ENCODE results near the gene CYTH4. TPM values are rescaled to one million over a fixed set of nuclear protein-coding genes. Genes with fewer than 3 reads are reported as not detected.

Gene CYTH4
- polyA plus RNA-seq, 4 donors: 2.9 to 5.6 (median 3.3) TPM

- DNase-seq (ENCODE audit: low read depth in 4 of 4, low spot score in 3 of 4): no peak
These were observed 12.2 kb upstream of the CYTH4 start for GRCh38 chr22:37269936-37270678.

GRCh38 chr22:37270928-37271650, 11.2 kb upstream of the CYTH4 start:
- DNase-seq (ENCODE audit: low read depth in 4 of 4, low spot score in 3 of 4): no peak

GRCh38 chr22:37273126-37273845, 9.0 kb upstream of the CYTH4 start:
- no peak for DNase-seq (ENCODE audit: low read depth in 4 of 4, low spot score in 3 of 4)

GRCh38 chr22:37273846-37274225, 8.5 kb upstream of the CYTH4 start:
- no peak for DNase-seq (ENCODE audit: low read depth in 4 of 4, low spot score in 3 of 4)

GRCh38 chr22:37274380-37274862, 7.9 kb upstream of the CYTH4 start:
- DNase-seq (ENCODE audit: low read depth in 4 of 4, low spot score in 3 of 4): no peak

- DNase-seq (ENCODE audit: low read depth in 4 of 4, low spot score in 3 of 4): no peak
These were observed 7.2 kb upstream of the CYTH4 start for GRCh38 chr22:37275134-37275533.

GRCh38 chr22:37275622-37276021, 6.7 kb upstream of the CYTH4 start:
- DNase-seq (ENCODE audit: low read depth in 4 of 4, low spot score in 3 of 4): no peak

- DNase-seq (ENCODE audit: low read depth in 4 of 4, low spot score in 3 of 4): no peak
These were observed 5.5 kb upstream of the CYTH4 start for GRCh38 chr22:37276776-37277175.

GRCh38 chr22:37277384-37277783, 4.9 kb upstream of the CYTH4 start:
- no peak for DNase-seq (ENCODE audit: low read depth in 4 of 4, low spot score in 3 of 4)

GRCh38 chr22:37278261-37278660, 4.0 kb upstream of the CYTH4 start:
- no peak for DNase-seq (ENCODE audit: low read depth in 4 of 4, low spot score in 3 of 4)

GRCh38 chr22:37279331-37280181, 2.8 kb upstream of the CYTH4 start:
- DNase-seq (ENCODE audit: low read depth in 4 of 4, low spot score in 3 of 4): no peak

GRCh38 chr22:37280718-37281117, 1.6 kb upstream of the CYTH4 start:
- DNase-seq (ENCODE audit: low read depth in 4 of 4, low spot score in 3 of 4): no peak

GRCh38 chr22:37281195-37281594, 1.1 kb upstream of the CYTH4 start:
- DNase-seq (ENCODE audit: low read depth in 4 of 4, low spot score in 3 of 4): no peak

GRCh38 chr22:37281646-37282384, 493 bp upstream of the CYTH4 start:
- no peak for DNase-seq (ENCODE audit: low read depth in 4 of 4, low spot score in 3 of 4)

- DNase-seq (ENCODE audit: low read depth in 4 of 4, low spot score in 3 of 4): no peak
These were observed 1.2 kb downstream of the CYTH4 start for GRCh38 chr22:37283393-37283937.

- no peak for DNase-seq (ENCODE audit: low read depth in 4 of 4, low spot score in 3 of 4)
These were observed 2.0 kb downstream of the CYTH4 start for GRCh38 chr22:37284126-37284804.

- DNase-seq (ENCODE audit: low read depth in 4 of 4, low spot score in 3 of 4): no peak
These were observed 2.6 kb downstream of the CYTH4 start for GRCh38 chr22:37284805-37285355.

GRCh38 chr22:37285937-37286336, 3.6 kb downstream of the CYTH4 start:
- no peak for DNase-seq (ENCODE audit: low read depth in 4 of 4, low spot score in 3 of 4)

- DNase-seq (ENCODE audit: low read depth in 4 of 4, low spot score in 3 of 4): no peak
These were observed 5.2 kb downstream of the CYTH4 start for GRCh38 chr22:37287550-37287951.

Measured in right renal pelvis (tissue), 4 donors.